ENCODE results near the gene CBR3. TPM values are rescaled to one million over a fixed set of nuclear protein-coding genes. Genes with fewer than 3 reads are reported as not detected.
"Not testable (repeated sequence)": the region's sequence is repeated elsewhere in the genome, so short reads cannot be mapped to it uniquely, and the experiment has no call there.

CBR3 gene
- total and polyA plus RNA-seq, 5 experiments from 2014 or later: 4.6 to 11.6 (median 5.4) TPM

DNA sequence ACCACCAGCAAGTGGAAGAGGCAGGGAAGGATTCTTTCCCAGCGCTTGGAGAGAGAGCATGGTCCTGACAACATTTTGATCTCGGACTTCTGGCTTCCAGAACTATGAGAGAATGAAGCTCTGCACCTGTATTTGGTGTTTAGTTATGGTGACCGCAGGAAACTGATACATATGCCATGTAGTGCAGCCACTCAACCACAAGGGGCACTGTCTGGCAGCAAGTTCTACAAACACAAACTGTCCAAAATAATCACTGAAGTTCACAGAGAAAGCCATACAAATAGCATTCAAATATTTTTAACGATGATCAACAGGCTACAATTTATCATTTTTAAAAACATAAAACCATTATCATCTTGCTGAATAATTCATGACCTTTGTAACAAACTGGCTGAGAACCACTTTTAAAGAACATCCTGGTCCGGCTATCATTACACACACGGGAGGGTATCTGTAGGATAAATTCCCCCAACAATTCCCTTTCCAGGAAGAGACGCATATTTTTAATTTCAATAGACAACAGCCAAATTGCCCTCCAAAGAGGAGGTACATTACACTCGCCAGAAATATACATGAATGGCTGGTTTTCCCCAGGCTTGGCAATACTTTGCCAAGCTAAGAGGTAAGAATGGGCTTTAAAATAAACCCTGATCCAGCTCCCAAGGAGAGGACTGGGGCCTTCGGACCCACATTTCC, 9.2 kb upstream of the CBR3 start:
- Mint-ChIP-seq H3K27ac (peak overlapping the region in 6 of 10 donors; percentile 1 to 78 (median 30)), H3K4me3 (no peak overlapping the region), H3K4me1 (peaks cover 18 to 35% (median 26%) of the 10 kb centered on the region in 4 donors), H3K9me3 (no peaks in the 10 kb centered on the region), H3K36me3 (no peaks in the 10 kb centered on the region), H3K27me3 (peaks cover 0 to 3% (median 0%) of the 10 kb centered on the region in 5 donors)
- POLR2A ChIA-PET: interaction anchor here (1.4 kb wide), 1 partner anchor 15 kb away, joined by 5 read pairs; no protein-coding TSS in a partner anchor
- DNase-seq: peak; percentile 24 to 79 (median 50)
- ATAC-seq: peak; percentile 25 to 51

DNA sequence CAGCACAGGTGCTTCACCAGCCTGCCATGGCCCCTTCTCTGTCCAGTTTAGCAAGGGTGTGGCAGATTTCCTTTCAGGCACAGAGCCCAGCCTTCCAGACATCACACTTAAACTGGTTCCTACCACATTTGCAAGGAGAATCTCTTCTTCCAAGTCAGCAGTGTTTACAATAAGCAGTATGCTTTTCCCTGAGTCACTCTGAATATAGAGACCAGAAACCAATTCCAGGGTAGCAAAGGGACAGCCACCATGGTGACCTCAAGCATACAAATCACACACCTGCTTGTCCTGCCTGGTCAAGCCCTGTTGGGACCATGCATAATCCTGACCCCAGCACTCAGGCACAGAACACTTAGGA, 8.7 kb upstream of the CBR3 start:
- Mint-ChIP-seq H3K4me3 (no peak overlapping the region), H3K4me1 (peaks cover 21 to 40% (median 30%) of the 10 kb centered on the region in 4 donors), H3K27ac (peak overlapping the region in 3 of 10 donors; percentile 1 to 48 (median 31)), H3K9me3 (no peaks in the 10 kb centered on the region), H3K27me3 (peaks cover 0 to 3% (median 0%) of the 10 kb centered on the region in 5 donors), H3K36me3 (no peaks in the 10 kb centered on the region)
- no peak for ATAC-seq
- POLR2A ChIA-PET: interaction anchor here (1.4 kb wide), 1 partner anchor 14 kb away, joined by 5 read pairs; no protein-coding TSS in a partner anchor
- DNase-seq: no peak

DNA sequence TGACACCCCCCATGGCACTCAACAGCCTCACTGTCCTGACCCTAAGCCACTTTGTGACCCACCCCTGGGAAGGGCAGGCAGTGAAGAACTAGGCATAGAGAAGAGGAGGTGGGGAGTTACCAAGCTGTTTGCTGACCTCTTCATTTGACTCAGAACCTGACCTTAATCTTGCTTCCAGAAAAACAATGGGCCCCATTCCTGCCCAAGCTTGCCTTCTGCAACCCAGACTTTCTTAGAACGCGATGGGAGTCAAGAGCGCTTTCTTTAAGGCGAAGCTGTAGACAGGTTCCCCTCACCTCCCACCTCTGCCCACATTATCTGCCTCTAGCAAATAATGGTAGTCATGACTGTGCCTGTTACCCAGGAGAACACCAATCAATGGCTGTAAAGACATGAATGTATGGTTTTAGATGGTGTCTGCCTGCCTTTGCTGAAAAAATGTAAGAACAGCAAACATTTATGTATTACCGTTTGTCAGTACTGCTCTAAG, 8.2 kb upstream of the CBR3 start:
- H3K4me3 Mint-ChIP-seq: no peak overlapping the region
- H3K27ac Mint-ChIP-seq: peak overlapping the region in 3 of 10 donors; percentile 48 to 72 (median 69)
- H3K36me3 Mint-ChIP-seq: no peaks in the 10 kb centered on the region
- peaks cover 21 to 40% (median 30%) of the 10 kb centered on the region in 4 donors for H3K4me1 Mint-ChIP-seq
- POLR2A ChIA-PET: interaction anchor here (1.0 to 1.4 kb wide), 2 partner anchors 12 to 14 kb away, joined by 3 to 5 read pairs; no protein-coding TSS in a partner anchor
- no peaks in the 10 kb centered on the region for H3K9me3 Mint-ChIP-seq
- ATAC-seq (no peak), DNase-seq (no peak)
- peaks cover 0 to 2% (median 0%) of the 10 kb centered on the region in 5 donors for H3K27me3 Mint-ChIP-seq

DNA sequence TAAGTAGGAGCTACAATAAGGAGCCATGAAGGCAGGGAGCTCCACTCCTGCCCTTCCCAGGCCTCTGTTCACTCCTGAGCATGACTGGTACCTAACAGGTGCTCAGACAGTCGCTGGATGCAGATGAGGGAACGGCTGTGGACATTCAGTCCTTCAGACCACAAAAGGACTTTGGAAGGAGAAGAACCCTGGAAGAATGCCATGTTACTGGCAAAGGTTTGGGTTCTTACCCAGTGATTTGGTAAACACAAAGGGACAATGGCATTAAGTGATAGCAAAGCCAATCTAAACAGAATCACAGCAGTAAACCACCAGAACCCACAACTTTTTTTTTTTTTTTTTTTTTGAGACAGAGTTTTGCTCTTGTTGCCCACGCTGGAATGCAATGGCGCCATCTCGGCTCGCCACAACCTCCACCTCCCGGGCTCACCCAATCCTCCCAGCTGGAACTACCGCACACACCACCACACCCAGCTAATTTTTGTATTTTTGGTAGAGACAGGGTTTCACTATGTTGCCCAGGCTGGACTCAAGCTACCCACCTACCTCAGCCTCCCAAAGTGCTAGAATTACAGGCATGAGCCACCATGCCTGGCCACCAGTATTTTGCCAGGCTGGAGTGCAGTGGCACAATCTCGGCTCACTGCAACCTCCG, 7.5 kb upstream of the CBR3 start:
- ATAC-seq: no peak
- POLR2A ChIA-PET: interaction anchor here (0.6 to 1.0 kb wide), 2 partner anchors 13 to 14 kb away, joined by 3 read pairs; no protein-coding TSS in a partner anchor
- H3K4me1 Mint-ChIP-seq: peaks cover 21 to 44% (median 31%) of the 10 kb centered on the region in 4 donors
- peaks cover 0 to 2% (median 0%) of the 10 kb centered on the region in 3 donors for H3K36me3 Mint-ChIP-seq
- peaks cover 0 to 3% (median 0%) of the 10 kb centered on the region in 5 donors for H3K27me3 Mint-ChIP-seq
- H3K4me3 Mint-ChIP-seq: no peak overlapping the region
- DNase-seq: no peak
- H3K9me3 Mint-ChIP-seq: no peaks in the 10 kb centered on the region
- peak overlapping the region in 5 of 10 donors; percentile 12 to 83 (median 46) for H3K27ac Mint-ChIP-seq

DNA sequence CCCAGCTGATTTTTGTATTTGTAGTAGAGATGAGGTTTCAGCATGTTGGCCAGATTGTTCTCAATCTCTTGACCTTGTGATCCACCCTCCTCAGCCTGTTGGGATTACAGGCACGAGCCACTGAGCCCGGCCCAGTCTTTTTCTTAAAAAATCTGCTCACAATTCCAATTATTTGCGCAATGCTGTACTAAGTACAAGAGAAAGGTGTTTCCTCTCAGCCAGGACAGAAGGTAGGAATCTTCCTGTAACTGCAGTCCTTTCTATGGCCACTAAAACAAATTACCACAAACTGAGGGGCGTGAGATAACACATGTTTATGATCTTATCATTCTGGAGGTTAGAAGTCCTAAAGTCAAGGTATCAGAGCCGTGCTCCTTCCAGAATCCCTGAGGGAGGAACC, 6.9 kb upstream of the CBR3 start:
- Mint-ChIP-seq H3K36me3 (peaks cover 0 to 2% (median 0%) of the 10 kb centered on the region in 3 donors), H3K27ac (peak overlapping the region in 8 of 10 donors; percentile 12 to 83 (median 27)), H3K27me3 (peaks cover 0 to 3% (median 0%) of the 10 kb centered on the region in 5 donors), H3K4me3 (peak overlapping the region in 5 of 10 donors; percentile 0 to 39 (median 6)), H3K4me1 (peaks cover 21 to 44% (median 31%) of the 10 kb centered on the region in 4 donors), H3K9me3 (no peaks in the 10 kb centered on the region)
- POLR2A ChIA-PET: no interaction called here
- no peak for DNase-seq
- no peak for ATAC-seq

DNA sequence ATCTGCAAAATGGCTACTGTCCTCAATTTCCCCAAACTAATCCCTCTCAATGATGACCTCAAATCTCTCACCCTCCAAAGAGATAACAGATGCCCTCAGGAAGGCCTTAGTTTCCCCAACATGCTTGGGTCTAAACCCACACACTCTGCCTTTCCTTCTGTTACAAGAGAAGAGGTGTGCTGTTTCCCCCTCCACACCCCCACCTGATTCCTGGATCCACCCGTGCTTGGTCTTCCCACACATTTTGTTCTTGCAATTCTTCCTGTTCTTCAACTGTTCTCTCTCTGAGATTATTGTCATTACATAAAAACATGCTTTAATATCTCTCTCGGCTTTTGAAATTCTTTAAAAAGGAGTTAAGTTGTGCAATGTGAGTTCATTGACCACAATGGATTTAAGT, 5.7 kb upstream of the CBR3 start:
- Mint-ChIP-seq H3K27ac (peak overlapping the region; percentile 31 to 84 (median 80)), H3K4me1 (peaks cover 26 to 49% (median 35%) of the 10 kb centered on the region in 4 donors), H3K4me3 (peak overlapping the region; percentile 34 to 92 (median 68)), H3K9me3 (no peaks in the 10 kb centered on the region), H3K36me3 (peaks cover 0 to 2% (median 0%) of the 10 kb centered on the region in 3 donors), H3K27me3 (peaks cover 0 to 4% (median 0%) of the 10 kb centered on the region in 5 donors)
- ATAC-seq (no peak), DNase-seq (no peak)
- POLR2A ChIA-PET: interaction anchor here (0.7 kb wide), 1 partner anchor 1504 kb away, joined by 4 read pairs; no protein-coding TSS in a partner anchor

DNA sequence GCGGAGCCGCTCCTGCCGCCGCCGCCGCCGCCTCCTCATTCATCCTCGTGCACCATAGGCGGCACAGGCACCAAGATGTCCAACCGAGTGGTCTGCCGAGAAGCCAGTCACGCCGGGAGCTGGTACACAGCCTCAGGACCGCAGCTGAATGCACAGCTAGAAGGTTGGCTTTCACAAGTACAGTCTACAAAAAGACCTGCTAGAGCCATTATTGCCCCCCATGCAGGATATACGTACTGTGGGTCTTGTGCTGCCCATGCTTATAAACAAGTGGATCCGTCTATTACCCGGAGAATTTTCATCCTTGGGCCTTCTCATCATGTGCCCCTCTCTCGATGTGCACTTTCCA, 4.5 kb upstream of the CBR3 start:
- POLR2A ChIA-PET: interaction anchor here (0.6 to 0.9 kb wide), 2 partner anchors 43 to 189 kb away, joined by 3 read pairs; partner anchors contain the start of gene MORC3
- H3K9me3 Mint-ChIP-seq, ATAC-seq, H3K36me3 Mint-ChIP-seq, H3K27me3 Mint-ChIP-seq: not testable (repeated sequence)
- H3K4me1 Mint-ChIP-seq: peaks cover 31 to 50% (median 35%) of the 10 kb centered on the region in 4 donors
- DNase-seq: peak in 1 of 10 donors; percentile 23
- peak overlapping the region; percentile 84 to 95 (median 92) for H3K4me3 Mint-ChIP-seq
- peak overlapping the region in 9 of 10 donors; percentile 75 to 96 (median 89) for H3K27ac Mint-ChIP-seq

DNA sequence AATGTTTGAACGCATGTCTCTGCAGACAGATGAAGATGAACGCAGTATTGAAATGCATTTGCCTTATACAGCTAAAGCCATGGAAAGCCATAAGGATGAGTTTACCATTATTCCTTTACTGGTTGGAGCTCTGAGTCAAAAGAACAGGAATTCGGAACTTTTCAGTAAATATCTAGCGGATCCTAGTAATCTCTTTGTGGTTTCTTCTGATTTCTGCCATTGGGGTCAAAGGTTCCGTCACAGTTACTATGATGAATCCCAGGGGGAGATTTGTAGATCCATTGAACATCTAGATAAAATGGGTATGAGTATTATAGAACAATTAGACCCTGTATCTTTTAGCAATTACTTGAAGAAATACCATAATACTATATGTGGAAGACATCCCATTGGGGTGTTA, 4.0 kb upstream of the CBR3 start:
- H3K36me3 Mint-ChIP-seq, ATAC-seq, H3K9me3 Mint-ChIP-seq, DNase-seq, H3K27me3 Mint-ChIP-seq: not testable (repeated sequence)
- Mint-ChIP-seq H3K4me3 (peak overlapping the region; percentile 84 to 95 (median 92)), H3K4me1 (peaks cover 27 to 47% (median 33%) of the 10 kb centered on the region in 4 donors), H3K27ac (peak overlapping the region in 6 of 10 donors; percentile 10 to 94 (median 78))
- POLR2A ChIA-PET: interaction anchor here (0.6 to 0.9 kb wide), 2 partner anchors 43 to 189 kb away, joined by 3 read pairs; partner anchors contain the start of gene MORC3

DNA sequence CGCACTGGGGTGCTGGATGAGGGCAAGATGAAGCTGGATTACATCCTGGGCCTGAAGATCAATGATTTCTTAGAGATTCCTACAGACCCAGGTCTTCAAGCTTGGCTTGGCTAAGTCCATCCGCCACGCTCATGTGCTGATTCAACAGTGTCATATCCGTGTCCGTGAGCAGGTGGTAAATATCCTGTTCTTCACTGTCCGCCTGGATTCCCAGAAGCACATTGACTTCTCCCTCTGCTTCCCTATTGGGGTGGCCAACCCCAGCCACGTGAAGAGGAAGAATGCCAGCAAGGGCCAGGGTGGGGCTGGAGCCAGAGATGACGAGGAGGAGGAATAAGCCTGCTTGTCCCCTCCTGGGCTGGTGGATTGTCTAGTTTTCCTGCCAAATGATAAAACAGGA, 2.2 kb upstream of the CBR3 start:
- Mint-ChIP-seq H3K4me1 (peaks cover 29 to 55% (median 38%) of the 10 kb centered on the region in 4 donors), H3K27ac (peak overlapping the region in 1 of 10 donors; percentile 13), H3K4me3 (peak overlapping the region in 1 of 10 donors; percentile 24), H3K9me3 (no peaks in the 10 kb centered on the region), H3K36me3 (peaks cover 0 to 15% (median 0%) of the 10 kb centered on the region in 3 donors), H3K27me3 (peaks cover 0 to 6% (median 0%) of the 10 kb centered on the region in 5 donors)
- POLR2A ChIA-PET: interaction anchor here (1.2 kb wide), 1 partner anchor 9 kb away, joined by 3 read pairs; no protein-coding TSS in a partner anchor
- DNase-seq (no peak), ATAC-seq (no peak)

DNA sequence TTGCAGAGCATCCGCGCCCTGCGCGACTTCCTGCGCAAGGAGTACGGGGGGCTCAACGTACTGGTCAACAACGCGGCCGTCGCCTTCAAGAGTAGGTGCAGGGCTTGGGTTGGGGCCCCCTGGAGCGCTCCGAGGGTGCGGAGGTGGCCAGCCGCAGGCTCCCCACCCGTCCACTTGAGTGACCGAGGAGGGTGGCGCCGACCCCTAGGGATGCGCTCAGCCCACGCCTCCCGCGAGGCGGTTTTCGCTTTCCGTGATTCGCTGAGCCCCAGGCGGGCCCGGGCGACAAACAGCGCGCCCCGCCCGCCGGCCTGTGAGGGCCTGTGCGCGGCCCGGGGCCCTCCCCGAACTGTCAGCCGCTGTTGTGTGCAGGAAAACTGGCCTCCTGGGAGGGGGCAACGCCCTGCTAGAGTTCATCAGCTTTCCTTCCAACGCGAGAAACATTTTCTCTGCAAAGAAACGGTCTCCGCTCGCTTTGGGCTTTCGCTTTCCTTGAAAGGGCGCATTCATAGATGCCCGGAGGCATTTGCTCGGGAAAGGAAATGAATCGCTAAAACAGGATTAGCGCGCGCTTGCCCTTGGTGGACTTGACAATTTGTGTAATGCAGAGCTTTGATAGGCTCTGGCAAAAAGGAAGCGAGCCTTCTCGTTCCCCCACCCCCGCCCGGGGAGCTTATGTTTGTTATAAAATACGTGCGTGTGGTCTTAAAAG, 668 bp downstream of the CBR3 start:
- peaks cover 15 to 38% (median 24%) of the 10 kb centered on the region in 4 donors for H3K4me1 Mint-ChIP-seq
- H3K27ac Mint-ChIP-seq: peak overlapping the region; percentile 83 to 95 (median 87)
- peaks cover 0 to 39% (median 2%) of the 10 kb centered on the region in 3 donors for H3K36me3 Mint-ChIP-seq
- POLR2A ChIA-PET: interaction anchor here (0.8 to 1.7 kb wide), 7 partner anchors 9 to 184 kb away, joined by 3 to 8 read pairs (median 4); partner anchors contain the start of genes MORC3 and SETD4
- peaks cover 0 to 6% (median 0%) of the 10 kb centered on the region in 5 donors for H3K27me3 Mint-ChIP-seq
- peak overlapping the region; percentile 89 to 96 (median 92) for H3K4me3 Mint-ChIP-seq
- no peaks in the 10 kb centered on the region for H3K9me3 Mint-ChIP-seq
- DNase-seq: peak in 9 of 10 donors; percentile 25 to 66 (median 44)
- ATAC-seq: peak; percentile 74 to 85

DNA sequence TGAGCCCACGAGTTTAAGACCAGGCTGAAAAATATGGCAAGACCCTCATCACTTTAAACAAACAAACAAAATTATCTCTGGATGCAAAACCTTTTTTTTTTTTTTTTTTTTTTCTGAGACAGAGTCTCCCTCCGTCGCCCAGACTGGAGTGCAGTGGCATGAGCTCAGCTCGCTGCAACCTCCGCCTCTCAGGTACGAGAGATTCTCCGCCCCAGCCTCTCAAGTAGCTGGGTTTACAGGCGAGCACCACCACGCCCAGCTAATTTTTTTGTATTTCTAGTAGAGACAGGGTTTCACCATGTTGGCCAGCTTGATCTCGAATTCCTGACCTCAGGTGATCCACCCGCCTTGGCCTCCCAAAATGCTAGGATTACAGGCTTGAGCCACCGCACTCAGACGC, 4.9 kb downstream of the CBR3 start:
- POLR2A ChIA-PET: interaction anchor here (0.7 to 1.5 kb wide), 4 partner anchors 11 to 21 kb away, joined by 3 to 5 read pairs (median 4); no protein-coding TSS in a partner anchor
- H3K4me3 Mint-ChIP-seq, H3K27me3 Mint-ChIP-seq, H3K9me3 Mint-ChIP-seq, ATAC-seq, DNase-seq: not testable (repeated sequence)
- H3K27ac Mint-ChIP-seq: peak overlapping the region in 1 of 10 donors; percentile 40
- peaks cover 0 to 56% (median 2%) of the 10 kb centered on the region in 3 donors for H3K36me3 Mint-ChIP-seq
- H3K4me1 Mint-ChIP-seq: peaks cover 14 to 28% (median 21%) of the 10 kb centered on the region in 4 donors
